Measurements from ENCODE around the gene SNX27. TPM values are rescaled to one million over a fixed set of nuclear protein-coding genes. Genes with fewer than 3 reads are reported as not detected.

SNX27 gene
- total RNA-seq, 1 experiment from 2014 or later, result 42.2 TPM

- intact Hi-C loops (cut with micrococcal nuclease), result no loop called here
- no peaks in the 10 kb centered on the region for H3K9me2 ChIP-seq (ENCODE audit: insufficient read depth)
- ATAC-seq (no peak), DNase-seq (ENCODE audit: low read depth, low spot score) (no peak)
- ChIA-PET CTCF (no interaction called here), RAD21 (ENCODE audit: low non-redundant PET in 1 of 2, low total read pairs in 2 of 2, uncharacterized antibody in 2 of 2, unreplicated experiment in 2 of 2) (no interaction called here), POLR2A (interaction anchor here (1.0 to 1.5 kb wide), 2 partner anchors 14 to 31 kb away, joined by 3 read pairs; partner anchors contain the start of gene TUFT1)
- no TSS peak for BruUV-seq (replicated peaks)
- TF ChIP-seq SP1 (IDR thresholded peaks at IDR 0.05; ENCODE audit: low read depth), result no peak
- no peak for TF ChIP-seq EZH2phosphoT487 (IDR thresholded peaks at IDR 0.05; ENCODE audit: borderline replicate concordance)
- TF ChIP-seq ZFX (IDR thresholded peaks at IDR 0.05), result no peak
- TF ChIP-seq SRF (IDR thresholded peaks at IDR 0.05; ENCODE audit: low read depth), result no peak
- no peak for TF ChIP-seq CTCF (IDR thresholded peaks at IDR 0.05 in 2 of 3, conservative IDR thresholded peaks at IDR 0.05 in 1 of 3; ENCODE audit: borderline replicate concordance in 1 of 3, insufficient read depth in 1 of 3, low read depth in 2 of 3, low read length in 2 of 3)
- no peak for TF ChIP-seq CEBPB (IDR thresholded peaks at IDR 0.05; ENCODE audit: low read depth)
- no peak for TF ChIP-seq ELF1 (IDR thresholded peaks at IDR 0.05; ENCODE audit: borderline replicate concordance, low read depth)
- TF ChIP-seq POLR2AphosphoS5 (IDR thresholded peaks at IDR 0.05; ENCODE audit: low read depth, low read length), result no peak
- TF ChIP-seq YY1 (IDR thresholded peaks at IDR 0.05; ENCODE audit: extremely low read depth, insufficient replicate concordance, low read depth, low read length), result no peak
- H2AFZ ChIP-seq (ENCODE audit: low read depth, low read length, poor library complexity, severe bottlenecking), result no peak overlapping the region
- H3K4me2 ChIP-seq (ENCODE audit: low read length), result no peak overlapping the region
- peaks cover 5 to 6% of the 10 kb centered on the region in 2 experiments; a peak in 1 of 4 replicates for H3K36me3 ChIP-seq (ENCODE audit: control insufficient read depth in 1 of 2, insufficient read depth in 2 of 2, low read length in 2 of 2)
- no peaks in the 10 kb centered on the region for H3K9me3 ChIP-seq (ENCODE audit: control insufficient read depth in 1 of 2, insufficient read depth in 1 of 2, low read depth in 1 of 2, low read length in 2 of 2)
- H3K4me3 ChIP-seq (replicated peaks in 1 of 2; ENCODE audit: low read depth in 1 of 2, low read length in 2 of 2), result no peak overlapping the region
- no peak overlapping the region for H3K9ac ChIP-seq (ENCODE audit: low read length)
- no peaks in the 10 kb centered on the region for H3K79me2 ChIP-seq (ENCODE audit: insufficient read depth, low read length)
- H4K20me1 ChIP-seq (ENCODE audit: insufficient read depth), result no peaks in the 10 kb centered on the region
- H3K27me3 ChIP-seq (ENCODE audit: insufficient read depth, low read length), result no peaks in the 10 kb centered on the region
- H3K27ac ChIP-seq (ENCODE audit: low read depth, low read length), result no peak overlapping the region
- peaks cover 4 to 29% of the 10 kb centered on the region in 2 experiments for H3K4me1 ChIP-seq (ENCODE audit: control insufficient read depth in 1 of 2, insufficient read depth in 2 of 2, low read length in 2 of 2)
Observed at GRCh38 chr1:151570819-151571218, 41.0 kb upstream of the SNX27 start.

All from HCT116 (cell line).